ENCODE data around the gene AIF1L.
"Not testable (repeated sequence)": the region's sequence is repeated elsewhere in the genome, so short reads cannot be mapped to it uniquely, and the experiment has no call there.

AIF1L gene

DNA sequence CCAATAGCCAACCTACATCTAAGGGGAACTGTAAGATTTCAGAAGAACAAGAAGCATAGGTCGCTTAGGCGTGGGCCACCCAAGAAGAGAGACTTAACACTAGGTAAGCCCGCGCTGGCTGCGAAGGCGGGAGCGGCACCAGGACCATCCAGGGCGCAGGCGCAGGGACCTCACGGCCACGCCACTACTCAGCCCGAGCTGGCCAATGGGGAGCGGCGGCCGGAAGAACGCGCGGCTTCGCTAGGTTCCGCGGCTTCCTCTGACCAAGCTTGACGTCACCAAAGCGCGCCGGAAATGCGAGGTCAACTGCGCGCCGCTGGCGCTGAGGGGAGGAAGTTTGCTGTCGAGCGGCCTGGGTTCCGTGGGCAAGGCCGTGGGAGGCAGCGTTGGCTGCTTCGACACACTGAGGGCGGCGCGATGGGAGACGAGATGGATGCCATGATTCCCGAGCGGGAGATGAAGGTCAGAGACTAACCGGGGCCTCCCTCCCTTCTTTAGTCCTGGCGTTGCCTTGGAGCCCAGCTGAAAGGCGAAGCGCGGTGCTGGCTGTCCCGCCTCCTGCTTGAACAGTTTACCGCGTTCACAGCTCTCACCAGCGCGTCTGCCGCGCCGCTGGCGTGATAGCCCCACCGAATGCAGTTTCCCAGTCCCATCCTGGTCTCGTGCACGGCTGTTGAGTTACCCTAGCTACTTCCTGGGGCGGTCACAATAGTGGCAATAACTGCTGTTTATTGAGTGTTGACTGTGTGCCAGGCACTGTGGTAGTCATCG lies 29.1 kb downstream of the AIF1L start, which contains the start of gene NUP214:
Gene NUP214 (plus strand): TSS at position 299 of the 771 bp plus-strand sequence. CDS start 119 bp downstream, at position 418.
- DNase-seq, result peak; percentile 100

DNA sequence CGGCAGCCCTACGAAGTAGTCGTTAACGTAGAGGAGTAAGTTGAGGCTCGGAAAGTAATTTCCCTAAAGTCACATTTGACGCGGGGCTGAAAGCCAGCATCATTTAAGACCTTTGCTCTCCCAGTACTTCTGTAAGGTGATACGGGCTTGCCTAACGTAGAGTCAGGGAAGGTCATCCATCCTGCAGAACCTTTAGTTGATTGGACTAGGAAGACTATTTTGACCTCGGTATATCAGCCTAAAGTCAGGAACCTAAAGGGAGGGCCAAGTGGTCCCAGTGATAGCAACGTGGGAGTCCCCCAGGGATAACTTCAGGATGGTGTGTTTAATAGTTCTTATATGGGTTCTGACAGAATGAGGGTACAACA lies 29.7 kb downstream of the AIF1L start:
- DNase-seq, result peak; percentile 15

DNA sequence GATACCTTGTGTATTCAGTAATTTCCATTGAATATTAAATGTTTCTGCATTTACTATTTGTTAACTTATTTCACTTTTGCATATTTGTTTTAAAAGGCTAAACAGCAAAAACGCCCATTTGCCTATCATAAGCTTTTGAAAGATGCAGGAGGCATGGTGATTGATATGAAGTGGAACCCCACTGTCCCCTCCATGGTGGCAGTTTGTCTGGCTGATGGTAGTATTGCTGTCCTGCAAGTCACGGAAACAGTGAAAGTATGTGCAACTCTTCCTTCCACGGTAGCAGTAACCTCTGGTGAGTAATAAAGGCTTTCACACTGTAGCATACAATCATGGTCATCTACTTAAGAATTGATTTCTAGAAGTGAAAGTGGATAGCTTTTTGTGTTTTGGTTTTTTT lies 32.9 kb downstream of the AIF1L start:
- no peak for DNase-seq

DNA sequence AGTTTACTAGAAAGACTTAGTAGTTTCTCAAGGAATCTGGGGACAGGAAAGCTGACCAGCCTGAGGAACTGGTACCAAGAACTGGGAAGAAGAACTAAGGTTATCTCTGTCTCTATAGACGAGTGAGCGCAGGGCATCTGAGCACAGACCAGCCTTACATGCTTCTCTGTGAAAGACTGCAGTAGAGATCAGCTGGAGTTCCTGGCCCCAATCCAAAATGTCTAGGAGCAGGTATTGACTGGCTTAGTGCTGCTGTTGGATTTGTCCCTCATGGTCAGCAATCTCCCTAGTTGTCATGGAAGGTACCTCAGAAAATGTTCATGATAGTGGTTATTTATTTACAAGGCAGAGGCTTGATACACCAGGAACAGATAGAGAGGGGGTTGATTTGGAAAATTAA lies 42.3 kb downstream of the AIF1L start:
- DNase-seq, result no peak

DNA sequence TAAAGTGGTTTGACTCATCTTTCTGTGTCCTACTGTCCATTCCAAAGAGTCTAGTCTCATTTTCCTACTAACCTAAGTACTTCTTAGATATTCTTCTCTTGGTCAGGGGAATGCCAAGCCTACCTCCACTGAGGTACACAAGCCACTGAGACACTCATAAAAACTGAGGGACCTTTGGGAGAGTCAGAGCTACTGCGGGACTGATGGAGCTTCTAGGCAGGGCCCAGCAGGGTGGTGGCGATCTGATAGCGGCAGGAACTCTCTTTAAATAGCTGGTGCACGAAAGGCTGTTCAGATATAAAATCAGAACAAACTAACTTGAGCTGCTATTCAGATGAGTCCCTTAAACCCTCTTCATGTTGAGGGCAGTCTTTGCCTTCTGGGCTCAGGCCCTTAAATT lies 43.8 kb downstream of the AIF1L start:
- no peak for DNase-seq

DNA sequence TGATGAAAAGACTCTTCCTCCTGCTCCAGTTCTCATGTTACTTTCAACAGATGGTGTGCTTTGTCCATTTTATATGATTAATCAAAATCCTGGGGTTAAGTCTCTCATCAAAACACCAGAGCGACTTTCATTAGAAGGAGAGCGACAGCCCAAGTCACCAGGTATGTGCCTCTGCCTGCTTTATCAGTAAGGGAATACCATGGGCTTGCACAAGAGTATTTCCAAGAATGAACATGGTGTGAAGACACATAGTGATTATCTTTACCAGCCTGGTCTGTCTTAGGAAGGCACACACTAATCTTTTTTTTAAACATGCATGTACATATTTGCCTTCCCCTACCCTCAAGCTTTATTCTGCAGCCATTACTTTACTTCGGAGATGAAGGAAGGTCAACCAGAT lies 44.2 kb downstream of the AIF1L start:
- no peak for DNase-seq

DNA sequence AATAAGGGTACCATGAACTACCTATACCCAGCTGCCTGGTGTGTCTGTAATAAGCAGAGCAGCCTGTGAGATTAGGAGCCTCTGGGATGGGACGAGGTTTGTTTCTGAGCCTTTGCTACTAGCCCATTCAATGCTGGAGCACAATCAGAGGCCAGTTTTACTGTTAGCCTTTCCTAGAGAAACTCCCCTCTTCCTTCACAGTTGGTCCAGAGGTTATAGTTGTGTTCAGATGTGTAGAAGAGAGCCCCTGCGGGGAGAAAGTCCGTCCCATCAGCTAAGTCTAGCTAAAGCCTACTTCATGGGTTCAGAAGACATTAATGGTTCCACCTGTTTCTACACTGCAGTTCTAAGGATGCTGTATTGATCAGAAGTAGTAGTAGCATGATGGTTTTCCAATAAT lies 45.8 kb downstream of the AIF1L start:
- DNase-seq, result no peak

DNA sequence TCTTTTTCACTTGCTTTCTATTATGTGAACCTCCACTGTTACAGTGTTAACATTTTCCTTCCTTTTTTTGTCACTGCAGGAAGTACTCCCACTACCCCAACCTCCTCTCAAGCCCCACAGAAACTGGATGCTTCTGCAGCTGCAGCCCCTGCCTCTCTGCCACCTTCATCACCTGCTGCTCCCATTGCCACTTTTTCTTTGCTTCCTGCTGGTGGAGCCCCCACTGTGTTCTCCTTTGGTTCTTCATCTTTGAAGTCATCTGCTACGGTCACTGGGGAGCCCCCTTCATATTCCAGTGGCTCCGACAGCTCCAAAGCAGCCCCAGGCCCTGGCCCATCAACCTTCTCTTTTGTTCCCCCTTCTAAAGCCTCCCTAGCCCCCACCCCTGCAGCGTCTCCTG lies 47.9 kb downstream of the AIF1L start:
- DNase-seq, result no peak

DNA sequence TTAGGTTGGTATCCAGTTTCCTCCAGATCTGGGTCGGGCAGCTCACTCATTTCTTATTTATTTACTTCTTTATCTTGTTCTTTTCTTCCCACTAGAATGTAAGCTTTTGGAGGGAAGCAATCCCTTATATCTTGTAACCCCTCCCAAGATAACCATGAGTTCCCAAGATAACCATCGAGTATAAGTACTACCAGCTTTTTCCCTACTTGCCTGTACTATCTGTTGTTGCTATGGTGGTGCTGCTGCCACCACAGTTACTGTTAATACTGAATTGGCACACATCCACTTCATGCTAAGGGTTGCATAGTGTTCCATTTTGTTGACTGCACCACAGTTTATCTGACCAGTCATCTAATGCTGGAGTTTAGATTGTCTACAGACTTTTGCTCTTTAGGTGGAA lies 48.9 kb downstream of the AIF1L start:
- no peak for DNase-seq

DNA sequence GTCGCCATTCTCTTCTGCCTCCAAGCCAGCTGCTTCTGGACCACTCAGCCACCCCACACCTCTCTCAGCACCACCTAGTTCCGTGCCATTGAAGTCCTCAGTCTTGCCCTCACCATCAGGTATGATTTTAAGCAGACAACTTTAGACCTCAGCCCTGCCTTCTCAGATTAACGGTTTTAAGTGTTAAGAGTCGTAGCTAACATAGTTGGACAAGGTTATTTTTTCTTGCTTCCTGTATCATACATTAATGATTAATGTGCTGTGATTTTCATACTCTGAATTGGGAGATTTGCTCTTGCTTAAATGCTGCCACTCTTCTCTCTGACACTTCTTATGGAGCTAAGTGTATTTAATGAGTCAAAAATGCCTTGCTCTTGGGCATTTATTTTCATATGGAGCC lies 49.9 kb downstream of the AIF1L start:
- DNase-seq, result no peak

DNA sequence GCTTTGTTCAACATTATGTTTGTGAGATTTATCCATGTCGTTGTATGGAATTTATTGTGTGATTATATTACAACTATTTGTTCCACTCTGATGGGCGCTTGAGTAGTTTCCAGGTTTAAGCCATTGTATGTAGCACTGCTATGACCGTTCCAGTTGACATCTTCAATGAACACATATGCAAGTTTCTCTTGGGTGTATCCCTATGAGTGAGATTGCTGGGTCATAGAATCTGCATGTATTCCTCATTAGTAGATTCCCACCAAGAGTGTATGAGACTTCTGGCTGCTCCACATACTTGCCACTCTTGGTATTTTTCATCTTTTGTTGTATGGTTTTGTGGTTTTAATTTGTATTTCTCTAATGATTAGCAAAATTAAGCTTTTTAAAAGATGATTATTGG lies 51.9 kb downstream of the AIF1L start:
- no peak for DNase-seq

DNA sequence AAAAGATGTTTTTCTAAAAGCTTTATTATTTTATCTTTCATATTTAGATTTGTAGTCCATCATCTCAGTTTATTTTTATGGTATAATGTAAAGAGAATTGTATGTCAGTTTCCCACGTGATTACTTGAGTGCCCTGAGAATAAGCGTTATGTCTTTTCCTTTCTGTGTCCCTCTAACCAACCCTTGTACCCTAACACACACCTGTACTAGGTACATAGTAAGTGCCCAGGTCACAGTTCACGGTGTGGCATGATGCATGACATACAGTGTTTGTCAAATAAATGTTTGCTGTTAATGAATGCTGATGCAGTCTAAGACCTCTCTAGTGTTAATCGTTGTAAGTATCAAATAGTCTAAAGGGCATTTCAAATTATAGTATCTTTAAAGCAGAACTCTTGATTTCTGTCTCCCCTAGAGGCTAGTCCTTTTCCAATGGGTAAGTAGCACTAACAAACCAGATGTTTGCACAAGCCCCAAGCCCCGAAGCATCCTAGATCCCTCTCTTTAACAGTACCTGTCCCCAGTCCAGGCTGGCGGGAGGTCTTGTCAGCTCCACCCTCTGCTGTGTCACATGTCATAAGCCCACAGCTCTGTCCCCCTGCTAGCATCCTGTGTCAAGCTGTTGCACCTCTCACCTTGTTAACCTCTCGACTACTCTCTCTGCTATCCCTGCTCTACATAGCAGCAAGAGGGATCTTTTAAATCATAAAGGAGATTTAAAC lies 52.8 kb downstream of the AIF1L start:
- DNase-seq, result no peak

DNA sequence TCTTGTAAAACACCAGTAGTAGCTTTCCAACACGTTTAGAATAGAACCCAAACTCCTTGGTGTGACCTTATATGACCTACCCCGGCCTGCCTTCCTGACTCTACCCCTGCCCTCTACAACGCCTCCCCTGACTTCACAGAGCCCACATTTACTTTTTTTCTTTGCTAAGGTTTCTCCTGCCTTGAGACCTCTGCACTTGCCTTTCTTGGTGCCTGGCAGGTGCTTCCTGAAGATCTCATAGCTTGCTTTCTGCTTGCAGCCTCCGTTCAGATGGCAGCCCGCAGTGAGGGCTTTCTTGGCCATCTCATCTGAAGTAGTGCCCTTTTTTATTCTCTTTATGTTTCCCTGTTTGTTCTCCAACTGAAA lies 53.3 kb downstream of the AIF1L start:
- DNase-seq, result no peak

DNA sequence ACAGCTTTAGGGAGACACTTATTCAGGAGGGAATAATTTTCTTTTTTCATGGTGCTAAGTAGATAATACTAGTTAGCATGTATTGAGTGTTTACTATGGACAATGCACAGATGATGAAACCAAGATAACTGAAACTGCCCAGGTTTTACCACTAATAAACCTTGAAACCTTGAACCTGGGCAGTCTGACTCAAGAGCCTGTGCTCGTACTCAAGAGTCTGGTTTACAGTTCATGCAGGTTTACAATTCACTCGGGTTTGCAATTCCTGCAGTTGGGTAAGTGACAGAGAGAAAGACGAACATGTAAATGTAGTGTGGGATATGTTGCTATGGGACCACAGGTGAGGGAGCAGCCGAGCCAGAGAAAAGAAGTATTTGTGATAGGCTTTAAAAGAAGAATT lies 57.3 kb downstream of the AIF1L start:
- no peak for DNase-seq

DNA sequence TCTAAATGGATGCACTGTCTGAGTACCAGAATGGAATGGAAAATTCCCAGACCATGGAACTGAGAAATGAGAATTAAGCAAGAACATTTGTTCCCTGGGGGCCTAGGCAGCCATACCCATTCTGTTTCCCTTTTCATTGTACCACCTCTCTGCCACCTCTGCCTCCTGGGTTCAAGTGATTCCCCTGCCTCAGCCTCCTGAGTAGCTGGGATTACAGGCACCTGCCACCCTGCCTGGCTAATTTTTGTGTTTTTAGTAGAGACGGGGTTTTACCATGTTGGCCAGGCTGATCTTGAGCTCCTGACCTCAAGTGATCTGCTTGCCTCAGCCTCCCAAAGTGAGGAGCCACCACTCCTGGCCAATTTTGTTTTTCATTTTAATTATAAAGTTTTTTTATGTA lies 62.3 kb downstream of the AIF1L start:
- not testable (repeated sequence) for DNase-seq

DNA sequence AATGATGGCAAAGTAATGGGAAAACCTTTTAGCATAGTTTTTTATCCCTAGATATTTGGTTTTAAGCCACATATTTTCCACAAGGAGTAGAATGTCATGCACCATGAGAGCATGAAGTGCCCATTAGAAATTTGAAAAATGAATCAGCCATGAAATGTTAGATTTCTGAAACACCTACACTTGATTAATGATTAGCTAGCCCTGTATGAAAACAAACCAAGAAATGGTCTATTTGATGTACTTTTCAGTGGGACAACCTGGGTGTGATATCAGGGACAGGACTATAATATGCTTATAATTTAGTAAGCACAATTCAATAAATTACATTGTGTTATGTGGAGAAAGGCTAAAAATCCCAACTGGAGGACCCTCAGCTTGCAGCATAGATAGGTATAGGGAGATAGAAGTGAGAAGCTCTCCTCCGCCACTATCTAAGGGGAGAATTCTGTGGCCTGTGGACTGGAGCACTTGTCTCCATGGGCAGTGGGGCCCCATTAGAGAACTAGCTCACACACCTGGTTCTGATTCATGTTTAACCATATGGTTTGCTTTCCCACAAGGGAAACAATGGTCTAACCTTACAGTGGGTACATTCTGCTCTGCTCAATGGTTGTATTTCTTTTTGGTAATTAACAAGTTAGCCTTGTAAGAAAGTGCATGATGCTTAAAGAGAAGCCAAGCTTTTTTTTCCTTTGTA lies 64.2 kb downstream of the AIF1L start:
- no peak for DNase-seq

DNA sequence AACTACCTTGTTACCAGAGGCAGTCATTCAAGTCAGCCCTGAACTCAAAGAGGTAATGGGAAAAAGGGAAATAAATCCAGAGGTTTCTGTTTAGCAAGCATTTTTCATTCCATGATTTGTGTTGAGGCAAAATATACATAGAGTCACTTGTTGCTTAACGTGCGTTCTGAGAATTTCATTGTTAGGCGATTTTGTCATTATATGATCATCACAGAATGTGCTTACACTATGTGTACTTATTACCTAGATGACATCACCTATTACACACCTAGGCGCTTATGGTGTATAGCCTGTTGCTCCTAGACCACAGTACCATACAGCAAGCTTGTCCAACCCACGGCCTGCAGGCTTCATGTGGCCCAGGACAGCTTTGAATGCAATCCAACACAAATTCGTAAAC lies 65.3 kb downstream of the AIF1L start:
- DNase-seq, result no peak

DNA sequence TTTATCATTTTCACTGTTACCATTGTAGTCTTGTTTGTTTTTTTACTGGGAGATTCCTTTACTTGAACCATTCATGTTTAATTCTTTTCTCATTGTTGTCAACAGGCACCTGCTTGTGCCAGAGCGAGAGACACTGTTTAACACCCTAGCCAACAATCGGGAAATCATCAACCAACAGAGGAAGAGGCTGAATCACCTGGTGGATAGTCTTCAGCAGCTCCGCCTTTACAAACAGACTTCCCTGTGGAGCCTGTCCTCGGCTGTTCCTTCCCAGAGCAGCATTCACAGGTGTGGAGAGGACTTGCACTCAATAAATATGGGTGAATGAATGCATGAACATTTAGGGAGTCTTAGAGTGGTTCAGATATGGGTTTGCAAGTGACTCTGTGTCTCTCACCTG lies 66.6 kb downstream of the AIF1L start:
- no peak for DNase-seq

DNA sequence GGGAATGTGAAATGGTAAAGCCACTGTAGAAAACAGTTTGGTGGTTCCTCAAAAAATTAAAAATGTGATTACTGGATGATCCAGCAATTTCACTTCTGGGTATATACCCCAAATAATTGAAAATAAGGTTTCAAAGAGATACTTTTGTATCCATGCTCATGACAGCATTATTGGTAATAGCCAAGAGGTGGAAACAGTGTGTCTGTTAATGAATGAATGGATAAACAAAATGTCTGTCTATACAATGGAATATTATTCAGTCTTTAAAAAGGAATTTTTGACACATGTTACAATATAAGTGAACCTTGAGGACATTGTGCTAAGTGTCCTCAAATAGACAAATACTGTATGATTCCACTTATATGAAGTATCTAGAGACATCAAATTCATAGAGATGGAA lies 69.2 kb downstream of the AIF1L start:
- no peak for DNase-seq

DNA sequence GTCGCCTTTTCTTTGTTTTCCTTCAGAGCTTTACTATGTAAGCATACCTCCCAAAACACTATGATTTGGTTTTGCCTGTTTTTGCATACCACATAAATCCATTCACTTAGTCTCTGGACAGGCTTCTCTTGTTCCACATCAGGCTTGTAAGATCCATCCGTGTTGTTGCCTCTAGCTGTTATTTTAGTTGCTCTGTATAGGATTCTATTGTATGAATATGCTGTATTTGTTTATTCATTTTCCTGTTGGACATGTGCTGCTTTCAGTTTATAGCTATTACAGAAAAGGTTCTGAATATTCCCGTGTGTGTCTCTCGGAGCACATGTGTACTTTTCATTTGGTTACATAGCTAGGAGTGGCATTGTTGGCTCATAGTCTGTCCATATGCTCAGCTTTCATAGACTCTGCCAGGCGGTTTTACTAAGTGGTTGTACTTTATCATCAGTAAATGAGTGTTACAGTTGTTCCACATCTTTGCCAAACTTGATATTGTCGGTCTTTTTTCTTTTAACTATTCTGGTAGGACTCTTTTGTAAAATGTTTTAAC lies 70.9 kb downstream of the AIF1L start:
- no peak for DNase-seq

DNA sequence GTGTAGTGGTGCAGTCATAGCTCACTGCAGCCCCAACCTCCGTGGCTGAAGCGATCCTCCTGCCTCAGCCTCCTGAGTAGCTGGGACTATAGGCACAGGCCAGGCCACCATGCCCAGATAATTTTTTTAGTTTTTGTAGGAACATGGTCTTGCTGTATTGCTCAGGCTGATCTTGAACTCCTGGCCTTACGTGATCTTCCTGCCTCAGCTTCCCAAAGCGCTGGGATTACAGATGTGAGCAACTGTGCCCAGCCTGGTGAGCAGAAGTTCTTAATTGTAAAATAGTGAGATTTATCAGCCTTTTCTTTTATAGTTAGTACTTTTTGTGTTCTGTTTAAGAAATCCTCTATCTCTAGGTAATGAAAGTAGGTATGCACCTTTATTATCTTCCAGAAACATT lies 71.6 kb downstream of the AIF1L start:
- no peak for DNase-seq

DNA sequence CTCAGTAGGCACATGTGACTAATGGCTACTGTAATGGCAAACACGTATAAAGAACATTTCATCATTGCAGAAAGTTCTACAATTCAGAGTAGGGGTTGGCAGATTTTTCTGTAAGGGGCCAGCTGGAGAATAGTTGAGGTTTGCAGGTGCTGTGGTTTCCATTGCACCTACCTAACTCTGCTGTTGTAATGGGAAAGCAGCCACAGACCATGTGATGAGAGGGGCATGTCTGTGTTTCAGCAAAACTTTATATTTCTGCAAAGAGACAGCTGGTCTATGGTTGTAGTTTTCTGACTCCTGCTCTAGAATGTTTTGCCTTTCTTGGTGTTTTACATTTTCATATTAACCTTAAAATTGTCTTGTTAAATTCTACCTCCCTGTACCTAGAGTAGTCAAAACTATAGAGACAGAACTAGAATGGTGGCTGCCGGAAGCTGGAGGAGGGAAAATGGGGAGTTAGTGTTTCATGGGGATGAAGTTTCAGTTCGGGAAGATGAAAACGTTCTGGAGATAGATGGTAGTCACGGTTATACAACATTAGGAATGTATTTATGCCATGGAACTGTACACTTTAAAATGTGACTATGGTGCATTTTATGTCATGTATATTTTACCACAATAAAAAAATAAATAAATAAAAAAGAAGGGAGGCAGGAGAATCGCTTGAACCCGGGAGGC lies 73.4 kb downstream of the AIF1L start:
- DNase-seq, result no peak
